IPS-15b (cell line): ENCODE measurements around the gene PHF20.
"Not testable (repeated sequence)": the region's sequence is repeated elsewhere in the genome, so short reads cannot be mapped to it uniquely, and the experiment has no call there.

ENCODE experiments used
- H3K27me3 ChIP-seq: one replicate; pipeline ENCODE4 v1.6.1; 2013; ENCODE audit warnings: low read length; ENCODE audit not compliant: control insufficient read depth, insufficient read depth
- H3K36me3 ChIP-seq: one replicate; pipeline ENCODE4 v1.6.1; 2013; ENCODE audit warnings: low read length; ENCODE audit not compliant: control insufficient read depth, insufficient read depth
- H3K4me1 ChIP-seq: one replicate; pipeline ENCODE4 v1.6.1; 2013; ENCODE audit warnings: mild to moderate bottlenecking, low read length; ENCODE audit not compliant: control insufficient read depth, insufficient read depth
- H3K4me3 ChIP-seq: one replicate; pipeline ENCODE4 v1.5.1; 2013; ENCODE audit warnings: low read depth, low read length
- H3K9ac ChIP-seq: one replicate; pipeline ENCODE4 v1.6.1; 2013; ENCODE audit warnings: low read depth, mild to moderate bottlenecking, low read length
- H3K9me3 ChIP-seq: one replicate; pipeline ENCODE4 v1.6.1; 2013; ENCODE audit warnings: mild to moderate bottlenecking, low read length; ENCODE audit not compliant: control insufficient read depth, insufficient read depth

PHF20 gene

DNA sequence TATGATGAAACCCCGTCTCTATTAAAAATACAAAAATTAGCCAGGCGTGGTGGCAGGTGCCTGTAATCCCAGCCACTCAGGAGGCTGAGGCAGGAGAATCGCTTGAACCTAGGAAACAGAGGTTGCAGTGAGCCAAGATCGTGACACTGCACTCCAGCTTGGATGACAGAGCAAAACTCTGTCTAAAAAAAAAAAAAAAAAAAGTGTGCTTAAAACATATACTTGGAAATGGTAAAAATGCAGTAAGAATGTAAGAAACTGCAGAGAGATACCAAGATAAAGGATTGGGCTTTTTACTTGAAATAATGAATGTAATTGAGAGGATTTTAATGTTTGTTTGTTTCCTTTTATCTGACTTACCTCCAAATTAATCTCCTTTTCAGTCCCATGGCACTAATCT, 129.4 kb downstream of the PHF20 start:
- not testable (repeated sequence) for H3K9me3 ChIP-seq, H3K27me3 ChIP-seq, H3K4me3 ChIP-seq, H3K36me3 ChIP-seq, H3K4me1 ChIP-seq, H3K9ac ChIP-seq

DNA sequence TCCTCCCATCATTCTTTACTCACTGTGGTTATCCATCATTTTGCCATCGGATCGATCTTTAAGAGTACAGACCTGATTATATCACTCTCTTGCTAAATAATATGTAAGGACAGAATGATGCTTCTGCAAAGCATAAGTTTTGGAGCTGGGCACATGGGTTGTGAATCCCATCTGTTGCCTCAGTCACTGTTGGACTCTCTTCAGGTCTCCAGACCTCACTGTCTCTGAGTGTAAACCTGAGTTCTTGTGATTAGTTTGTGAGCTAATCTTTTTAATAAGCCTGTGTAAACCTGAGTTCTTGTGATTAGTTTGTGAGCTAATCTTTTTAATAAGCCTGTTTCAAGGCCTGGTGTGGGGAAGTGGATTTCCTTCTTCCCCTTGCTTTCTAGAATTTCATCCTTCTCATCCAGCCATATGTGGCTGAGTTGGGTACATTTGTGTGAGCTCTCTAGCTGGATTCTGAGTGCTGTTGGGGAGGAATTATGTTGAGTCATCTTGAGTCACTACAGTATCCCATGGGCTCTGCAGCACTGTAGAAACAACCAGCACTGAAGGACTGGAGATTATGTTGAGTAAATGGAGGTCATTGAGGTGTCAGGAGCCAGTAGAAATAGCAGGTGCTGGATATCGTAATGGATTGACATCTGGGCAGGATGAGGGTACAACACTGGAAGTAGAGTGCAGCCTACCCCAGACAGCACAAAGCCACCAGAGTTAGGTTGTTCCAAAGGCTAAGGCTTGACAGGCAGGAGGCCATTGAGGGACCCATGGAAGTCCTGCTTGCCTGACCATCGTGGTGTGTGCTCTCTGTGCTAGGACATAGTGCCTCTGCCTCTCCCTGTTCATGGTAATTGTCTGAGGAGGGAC, 130.1 kb downstream of the PHF20 start:
- peaks cover 5% of the 10 kb centered on the region for H3K36me3 ChIP-seq

DNA sequence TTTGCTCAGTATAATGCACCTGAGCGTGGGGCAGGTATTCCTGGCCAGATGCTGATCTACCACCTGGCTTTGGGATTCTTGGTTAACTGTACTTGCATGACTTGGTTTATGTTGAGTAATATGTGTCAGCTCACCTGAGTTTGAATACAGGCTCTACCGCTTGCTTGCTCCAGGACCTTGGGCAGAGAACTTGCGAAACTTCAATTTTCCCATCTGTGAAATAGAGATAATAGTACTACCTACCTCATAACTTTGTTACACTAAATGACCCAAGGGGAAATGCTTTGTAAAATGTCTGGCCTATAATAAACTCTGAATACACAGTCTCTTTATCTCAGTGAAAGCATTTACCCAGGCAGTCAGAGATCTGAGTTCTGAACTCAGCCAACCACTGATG, 130.7 kb downstream of the PHF20 start:
- H3K9ac ChIP-seq = no peak overlapping the region
- no peaks in the 10 kb centered on the region for H3K9me3 ChIP-seq
- H3K36me3 ChIP-seq = peaks cover 5% of the 10 kb centered on the region
- no peaks in the 10 kb centered on the region for H3K27me3 ChIP-seq
- no peak overlapping the region for H3K4me3 ChIP-seq
- no peaks in the 10 kb centered on the region for H3K4me1 ChIP-seq

More for the DNA sequence above, 130.1 kb downstream of the PHF20 start:
- Histone ChIP-seq H3K4me1 (no peaks in the 10 kb centered on the region), H3K9me3 (no peaks in the 10 kb centered on the region), H3K9ac (no peak overlapping the region), H3K4me3 (no peak overlapping the region), H3K27me3 (no peaks in the 10 kb centered on the region)

DNA sequence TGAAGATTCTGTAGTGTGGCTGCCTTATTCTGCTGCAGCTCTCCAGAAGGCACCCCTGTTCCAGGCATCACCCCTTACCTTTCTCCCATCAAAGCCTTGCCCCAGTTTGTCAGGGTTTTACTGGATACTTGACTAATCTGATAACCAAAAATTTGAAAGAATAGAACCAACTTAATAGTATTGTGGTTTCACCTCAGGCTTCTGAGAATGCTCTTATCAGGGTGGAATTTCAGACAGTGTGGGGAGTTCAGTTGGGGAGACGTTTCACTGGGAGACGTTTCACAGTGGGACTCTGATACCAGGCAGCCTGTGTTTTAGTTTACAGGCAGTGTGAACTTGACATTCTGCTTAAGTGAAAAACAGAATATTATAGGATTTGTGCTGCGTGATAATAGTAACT, 132.0 kb downstream of the PHF20 start:
- Histone ChIP-seq H3K36me3 (peaks cover 5% of the 10 kb centered on the region), H3K27me3 (no peaks in the 10 kb centered on the region), H3K9ac (no peak overlapping the region), H3K4me3 (no peak overlapping the region), H3K9me3 (no peaks in the 10 kb centered on the region), H3K4me1 (no peaks in the 10 kb centered on the region)

DNA sequence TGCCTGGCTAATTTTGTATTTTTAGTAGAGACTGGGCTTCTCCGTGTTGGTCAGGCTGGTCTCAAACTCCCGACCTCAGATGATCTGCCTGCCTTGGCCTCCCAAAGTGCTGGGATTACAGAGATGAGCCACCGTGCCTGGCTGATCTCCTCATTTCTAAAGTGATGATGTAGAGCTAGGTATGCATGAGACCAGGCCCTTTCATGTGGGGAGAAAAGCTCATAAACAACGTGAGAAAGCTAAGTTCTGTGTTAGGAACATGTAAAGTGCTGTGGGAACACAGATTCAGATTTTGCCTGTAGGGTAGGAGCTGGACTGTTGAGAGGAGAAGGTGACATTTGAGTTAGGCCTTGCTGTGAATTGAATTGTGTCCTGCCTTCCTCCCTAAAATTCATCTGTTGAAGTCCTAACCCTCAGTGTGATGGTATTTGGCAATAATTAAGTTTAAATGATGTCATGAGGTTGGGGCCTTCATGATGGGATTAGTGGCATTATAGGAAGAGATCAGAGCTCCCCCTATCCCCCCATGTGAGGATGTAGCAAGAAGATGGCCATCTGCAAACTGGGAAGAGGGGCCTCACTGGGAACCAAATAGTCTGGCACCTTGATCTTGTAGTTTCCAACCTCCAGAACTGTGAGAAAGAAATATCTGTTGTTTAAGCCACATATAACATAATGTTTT, 133.3 kb downstream of the PHF20 start:
- no peaks in the 10 kb centered on the region for H3K9me3 ChIP-seq
- no peak overlapping the region for H3K9ac ChIP-seq
- no peaks in the 10 kb centered on the region for H3K36me3 ChIP-seq
- no peaks in the 10 kb centered on the region for H3K27me3 ChIP-seq
- no peak overlapping the region for H3K4me3 ChIP-seq
- no peaks in the 10 kb centered on the region for H3K4me1 ChIP-seq

DNA sequence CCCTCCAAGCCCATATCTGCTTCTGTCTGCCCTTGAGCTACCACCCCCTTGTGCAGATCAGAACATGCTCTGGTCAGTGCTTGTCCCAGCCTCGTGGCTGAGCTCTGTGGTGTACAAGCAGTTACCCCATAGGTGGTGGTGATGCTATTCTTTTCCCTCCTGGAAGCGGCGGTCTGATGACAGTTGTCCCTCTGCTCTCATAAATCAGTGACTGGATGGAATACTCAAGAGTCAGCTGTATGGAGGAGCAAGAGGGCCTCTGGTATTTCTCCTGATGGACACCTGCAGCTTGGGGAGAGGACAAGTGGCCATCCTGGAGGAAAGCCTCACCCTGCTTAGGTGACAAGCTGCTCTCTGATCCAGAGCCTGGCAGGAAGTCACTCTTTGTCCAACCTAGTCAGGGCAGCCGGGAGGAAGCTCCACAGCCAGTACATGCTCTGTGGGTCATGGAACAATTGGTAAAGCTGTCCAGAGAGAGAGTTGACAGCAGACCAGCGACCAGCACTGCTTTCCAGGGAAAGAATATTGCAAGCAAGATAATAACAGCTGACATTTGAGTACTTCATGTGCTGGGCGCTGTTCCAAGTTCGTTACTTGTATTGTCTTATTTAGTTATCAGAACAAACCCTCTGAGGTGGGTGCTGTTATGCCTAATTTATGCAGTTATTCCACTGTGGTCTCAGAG, 135.3 kb downstream of the PHF20 start:
- H3K4me1 ChIP-seq = no peaks in the 10 kb centered on the region

DNA sequence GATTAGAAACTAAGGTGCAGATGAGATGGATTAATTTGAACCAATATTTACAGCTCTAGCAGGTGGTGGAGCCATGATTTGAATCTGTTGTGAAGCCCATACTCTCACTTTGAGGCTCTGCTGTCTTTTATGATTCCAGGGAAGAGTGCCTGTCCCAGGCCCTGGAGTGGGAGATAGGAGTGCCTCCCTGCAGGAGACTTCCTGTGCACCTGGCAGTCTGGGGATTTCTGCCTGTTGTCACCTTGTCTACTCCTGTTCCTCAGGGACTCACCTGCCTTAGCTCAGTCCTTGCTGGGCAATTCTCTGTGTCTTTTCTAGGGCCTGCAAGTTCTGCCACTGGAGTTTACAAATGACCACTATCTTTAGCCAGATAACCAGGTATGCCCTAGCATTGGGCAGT, 136.2 kb downstream of the PHF20 start:
- Histone ChIP-seq H3K27me3 (no peaks in the 10 kb centered on the region), H3K4me3 (no peak overlapping the region), H3K9me3 (no peaks in the 10 kb centered on the region), H3K9ac (no peak overlapping the region), H3K4me1 (no peaks in the 10 kb centered on the region), H3K36me3 (peaks cover under 1% of the 10 kb centered on the region)

More for the DNA sequence above, 135.3 kb downstream of the PHF20 start:
- Histone ChIP-seq H3K9me3 (no peaks in the 10 kb centered on the region), H3K9ac (no peak overlapping the region), H3K36me3 (no peaks in the 10 kb centered on the region), H3K27me3 (no peaks in the 10 kb centered on the region), H3K4me3 (no peak overlapping the region)

DNA sequence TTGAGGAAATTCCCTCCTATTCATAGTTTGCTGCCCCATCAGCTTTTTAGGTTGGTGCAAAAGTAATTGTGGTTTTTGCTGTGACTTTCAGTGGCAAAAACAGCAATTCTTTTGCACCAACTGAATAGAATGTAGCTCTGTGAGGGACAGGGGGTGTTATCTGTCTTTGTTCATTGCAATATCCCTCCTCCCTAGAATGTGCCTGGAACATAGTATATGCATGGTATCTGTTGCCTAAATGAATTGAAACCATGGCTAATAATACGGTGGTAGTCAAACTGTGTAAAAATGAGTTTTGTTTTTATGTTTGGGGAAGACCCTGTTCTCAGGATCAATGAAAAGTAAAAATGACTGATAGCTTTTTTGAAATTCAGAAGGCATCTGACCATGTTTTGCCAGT, 137.4 kb downstream of the PHF20 start:
- no peak overlapping the region for H3K9ac ChIP-seq
- H3K27me3 ChIP-seq = no peaks in the 10 kb centered on the region
- no peaks in the 10 kb centered on the region for H3K4me1 ChIP-seq
- peaks cover 8% of the 10 kb centered on the region for H3K36me3 ChIP-seq
- no peaks in the 10 kb centered on the region for H3K9me3 ChIP-seq
- no peak overlapping the region for H3K4me3 ChIP-seq

DNA sequence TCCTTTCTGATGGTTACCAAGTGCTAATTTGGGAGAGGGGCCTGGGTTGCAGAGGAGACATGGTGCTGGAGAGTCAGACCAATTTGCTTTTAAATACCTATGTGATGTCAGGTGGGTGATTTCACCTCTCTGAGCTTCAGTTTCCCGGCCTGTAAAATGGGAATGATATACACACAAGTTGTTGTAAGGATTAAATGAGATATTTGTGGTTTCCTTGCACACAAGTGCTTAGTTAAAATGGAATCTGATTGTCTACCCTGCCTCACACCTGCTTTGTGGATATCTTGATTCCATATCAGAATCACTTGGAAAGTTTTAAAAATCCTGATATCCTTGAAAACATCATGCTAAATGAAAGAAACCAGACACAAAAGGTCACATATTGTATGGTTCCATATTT, 138.0 kb downstream of the PHF20 start:
- Histone ChIP-seq H3K27me3 (no peaks in the 10 kb centered on the region), H3K4me1 (no peaks in the 10 kb centered on the region), H3K4me3 (no peak overlapping the region), H3K9ac (no peak overlapping the region), H3K9me3 (no peaks in the 10 kb centered on the region), H3K36me3 (peaks cover 8% of the 10 kb centered on the region)

DNA sequence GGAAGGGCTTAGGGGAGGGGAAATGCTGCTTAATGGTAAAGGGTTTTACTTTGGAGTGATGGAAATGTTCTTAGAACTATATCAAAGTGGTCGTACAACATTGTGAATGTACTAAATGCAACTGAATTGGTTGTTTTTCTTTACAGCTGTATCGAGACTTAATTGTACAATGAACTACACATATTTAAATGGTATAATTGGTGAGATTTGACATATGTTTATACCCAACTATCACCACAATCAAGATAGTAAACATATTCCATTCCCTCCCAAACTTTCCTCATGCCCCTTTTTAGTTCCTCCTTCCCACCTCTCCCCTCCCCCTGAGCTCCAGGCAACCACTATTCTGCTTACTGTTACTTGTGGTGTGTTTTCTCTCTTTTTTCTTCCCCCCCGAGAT, 138.4 kb downstream of the PHF20 start:
- no peak overlapping the region for H3K9ac ChIP-seq
- H3K36me3 ChIP-seq = peaks cover 10% of the 10 kb centered on the region
- H3K9me3 ChIP-seq = no peaks in the 10 kb centered on the region
- H3K4me1 ChIP-seq = no peaks in the 10 kb centered on the region
- H3K27me3 ChIP-seq = no peaks in the 10 kb centered on the region
- H3K4me3 ChIP-seq = no peak overlapping the region

DNA sequence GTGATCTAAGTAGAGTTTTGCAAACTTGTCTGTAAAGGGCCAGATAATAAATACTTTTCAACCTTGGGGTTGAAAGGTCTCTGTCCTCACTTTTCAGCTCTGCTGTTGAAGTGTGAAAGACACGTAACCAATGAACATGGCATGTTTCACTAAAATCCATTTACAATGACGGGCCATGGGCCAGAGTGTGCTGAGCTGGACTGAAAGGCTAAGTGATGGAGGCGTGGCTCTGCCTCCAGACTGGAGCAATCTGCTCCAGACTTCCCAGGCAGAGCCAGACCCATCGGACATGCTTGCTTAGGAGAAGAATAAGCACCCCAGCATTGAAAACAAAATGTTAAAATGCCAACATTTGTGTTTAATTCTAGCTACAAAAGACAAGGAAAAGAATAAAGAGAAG, 141.1 kb downstream of the PHF20 start:
- peaks cover 21% of the 10 kb centered on the region for H3K36me3 ChIP-seq
- no peaks in the 10 kb centered on the region for H3K4me1 ChIP-seq
- H3K4me3 ChIP-seq = no peak overlapping the region
- H3K9ac ChIP-seq = no peak overlapping the region
- no peaks in the 10 kb centered on the region for H3K9me3 ChIP-seq
- no peaks in the 10 kb centered on the region for H3K27me3 ChIP-seq
